ENCODE results near the gene MYH13. TPM values are rescaled to one million over a fixed set of nuclear protein-coding genes. Genes with fewer than 3 reads are reported as not detected.
A peak's percentile ranks its signal among the peaks of the same experiment; 100 is the strongest.
"Not testable (repeated sequence)": the region's sequence is repeated elsewhere in the genome, so short reads cannot be mapped to it uniquely, and the experiment has no call there.

Gene MYH13
- total RNA-seq, 1 donor from 2014 or later, result not detected

DNA sequence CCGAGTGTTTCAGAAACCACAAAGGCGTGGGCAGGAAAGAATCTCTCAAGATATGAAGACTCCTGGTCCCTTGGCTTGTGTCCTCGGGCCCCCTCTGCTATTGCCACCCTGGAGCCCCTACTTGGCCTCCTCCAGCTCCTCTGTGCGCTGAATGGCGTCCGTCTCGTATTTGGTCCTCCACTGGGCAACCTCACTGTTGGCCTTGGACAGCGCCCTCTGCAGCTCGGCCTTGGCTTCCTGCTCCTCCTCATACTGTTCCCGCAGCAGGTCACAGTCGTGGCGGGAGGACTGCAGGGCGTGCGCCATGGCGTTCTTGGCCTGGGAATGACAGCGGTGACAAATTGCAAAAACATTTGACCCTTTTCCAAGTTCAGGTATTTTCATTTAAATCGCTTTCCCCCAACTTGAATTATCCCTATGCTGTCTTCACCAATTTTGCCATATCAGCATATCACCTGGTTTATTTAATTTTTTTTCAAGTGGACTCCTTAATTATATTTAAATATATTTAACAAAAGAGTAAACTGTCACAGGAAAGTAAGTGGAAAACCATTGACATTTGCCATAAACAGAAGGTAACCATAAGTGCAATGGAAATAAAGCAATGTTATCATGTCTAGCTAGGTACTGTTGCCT lies 59.7 kb downstream of the MYH13 start:
- no peak for ATAC-seq
- intact Hi-C loops (cut with DNase I), result no loop called here
- DNase-seq (ENCODE audit: missing footprints), result no peak

DNA sequence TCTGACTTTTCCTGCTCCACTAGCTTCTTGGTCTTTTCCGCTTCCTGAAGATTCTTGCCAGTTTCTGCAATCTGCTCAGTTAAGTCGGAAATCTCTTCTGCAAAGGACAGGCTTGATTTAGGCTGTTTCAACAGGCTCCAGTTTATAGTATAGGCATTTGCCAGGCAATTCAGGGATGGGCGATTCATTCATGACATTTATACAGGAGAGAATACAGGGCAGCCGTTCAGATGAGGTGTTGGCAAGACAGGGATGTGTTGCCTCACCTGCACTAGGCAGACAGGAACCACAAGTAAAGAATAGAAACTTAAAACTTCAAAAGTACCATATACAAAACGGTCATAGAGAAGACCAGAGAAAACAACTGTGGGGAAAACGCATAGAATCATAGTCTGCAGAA lies 61.7 kb downstream of the MYH13 start:
- intact Hi-C loops (cut with DNase I), result no loop called here
- no peak for ATAC-seq

DNA sequence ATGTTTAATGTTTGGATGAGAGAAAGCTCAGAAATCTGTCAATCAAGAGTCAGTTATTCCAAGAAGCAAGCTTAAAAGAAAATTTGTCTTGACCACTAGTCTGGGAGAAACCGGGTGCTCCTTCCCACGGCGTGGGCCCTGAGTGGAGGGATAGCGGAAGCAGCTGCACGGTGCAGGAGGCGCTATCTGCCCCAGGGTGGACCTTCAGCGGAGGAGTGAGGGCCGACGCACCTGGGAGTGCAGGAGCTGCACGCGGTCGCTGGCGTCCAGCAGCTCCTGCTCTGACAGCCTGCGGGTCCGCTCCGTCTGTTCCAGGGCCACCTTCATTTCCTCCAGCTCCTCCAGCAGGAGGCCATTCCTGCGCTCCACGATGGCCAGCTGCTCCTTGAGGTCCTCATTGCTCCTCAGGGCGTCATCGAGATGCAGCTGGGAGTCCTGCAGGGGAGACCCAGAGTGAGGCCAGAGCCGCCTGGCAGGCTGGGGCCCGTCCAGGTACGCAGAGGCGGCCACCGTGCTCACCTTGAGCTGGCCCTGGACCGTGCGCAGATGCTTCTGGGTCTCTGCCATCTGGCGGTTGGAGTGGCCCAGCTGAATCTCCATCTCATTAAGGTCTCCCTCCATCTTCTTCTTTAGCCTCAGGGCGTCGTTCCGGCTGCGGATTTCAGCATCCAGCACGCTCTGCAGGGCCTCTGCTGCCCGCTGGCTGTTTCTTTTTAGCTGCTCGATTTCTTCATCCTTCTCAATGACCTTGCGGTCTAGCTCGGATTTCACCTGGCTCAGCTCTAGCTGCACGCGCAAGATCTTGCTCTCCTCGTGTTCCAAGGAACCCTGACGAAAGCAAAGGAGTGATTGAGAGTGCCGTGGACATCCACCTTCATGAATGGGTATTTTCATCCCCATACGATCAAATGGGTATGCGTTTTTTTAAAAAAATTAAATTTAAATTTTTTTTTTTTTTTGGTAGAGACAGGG lies 63.5 kb downstream of the MYH13 start:
- ATAC-seq (no peak), DNase-seq (ENCODE audit: missing footprints) (no peak)
- intact Hi-C loops (cut with DNase I), result no loop called here

More for the DNA sequence above, 61.7 kb downstream of the MYH13 start:
- no peak for DNase-seq (ENCODE audit: missing footprints)

DNA sequence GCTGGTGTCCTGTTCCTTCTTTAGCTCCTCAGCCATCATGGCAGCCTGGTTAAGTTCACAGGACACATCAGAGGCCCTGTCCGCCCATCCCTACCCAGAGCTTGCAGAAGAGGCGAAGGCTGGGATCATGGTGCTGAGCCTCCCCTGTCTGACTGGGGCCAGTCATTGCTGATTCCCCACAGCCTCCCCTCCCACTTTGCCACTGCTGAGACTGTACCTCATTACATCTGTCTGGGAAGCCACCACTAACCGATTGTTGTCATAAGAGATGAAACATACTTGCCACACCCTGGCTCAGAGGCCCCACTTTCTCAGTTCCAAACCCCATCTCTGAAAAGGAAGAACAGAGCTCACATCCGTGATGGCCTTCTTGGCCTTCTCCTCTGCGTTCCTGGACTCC lies 66.2 kb downstream of the MYH13 start:
- DNase-seq (ENCODE audit: missing footprints) (no peak), ATAC-seq (no peak)
- intact Hi-C loops (cut with DNase I), result no loop called here

DNA sequence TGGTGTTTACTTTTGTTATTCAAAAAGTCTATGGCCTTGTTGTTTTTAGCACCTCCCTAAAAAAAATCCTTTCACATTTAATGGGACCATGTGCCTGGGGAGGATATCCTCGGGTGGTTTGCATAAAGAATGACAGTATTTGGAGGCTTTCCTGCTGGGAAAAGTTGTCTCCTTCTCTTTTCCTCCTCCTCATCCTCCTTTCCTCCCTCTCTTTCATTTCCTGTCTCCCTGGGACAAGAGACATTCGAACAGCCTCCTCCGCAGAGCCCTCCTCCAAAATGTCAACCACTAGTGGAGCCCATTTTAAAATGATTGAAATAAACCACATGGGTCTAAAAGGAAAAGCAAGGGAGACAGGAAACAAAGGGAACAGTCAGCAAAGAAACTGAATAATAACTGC lies 67.4 kb downstream of the MYH13 start:
- no peak for ATAC-seq
- DNase-seq (ENCODE audit: missing footprints), result no peak
- intact Hi-C loops (cut with DNase I), result no loop called here

DNA sequence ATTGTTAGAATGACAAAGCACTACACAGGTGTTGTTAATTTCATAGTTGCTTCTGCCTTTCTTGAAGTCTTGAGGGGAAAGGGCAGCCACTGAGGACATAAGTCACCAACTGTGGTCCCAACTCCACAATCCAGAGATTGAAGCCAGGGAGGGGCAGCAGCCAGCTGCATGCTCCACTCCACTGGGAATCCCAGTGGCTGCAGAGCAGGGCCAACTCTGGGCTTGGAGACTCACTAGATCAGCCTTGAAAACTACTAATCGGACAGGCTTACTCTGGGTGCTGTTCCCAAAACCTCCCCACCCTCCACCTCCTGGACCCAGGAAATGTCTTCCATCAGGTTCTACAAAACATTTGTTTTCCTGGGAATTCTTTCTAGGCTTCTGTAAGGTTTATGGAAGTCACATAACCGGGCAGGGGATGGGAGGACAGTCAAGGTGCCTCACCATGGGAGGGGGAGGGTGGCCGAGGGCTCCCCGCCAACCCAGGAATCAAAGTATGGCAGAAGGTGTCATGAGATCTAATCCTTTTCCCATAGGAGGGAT lies 68.0 kb downstream of the MYH13 start:
- intact Hi-C loops (cut with DNase I), result no loop called here

DNA sequence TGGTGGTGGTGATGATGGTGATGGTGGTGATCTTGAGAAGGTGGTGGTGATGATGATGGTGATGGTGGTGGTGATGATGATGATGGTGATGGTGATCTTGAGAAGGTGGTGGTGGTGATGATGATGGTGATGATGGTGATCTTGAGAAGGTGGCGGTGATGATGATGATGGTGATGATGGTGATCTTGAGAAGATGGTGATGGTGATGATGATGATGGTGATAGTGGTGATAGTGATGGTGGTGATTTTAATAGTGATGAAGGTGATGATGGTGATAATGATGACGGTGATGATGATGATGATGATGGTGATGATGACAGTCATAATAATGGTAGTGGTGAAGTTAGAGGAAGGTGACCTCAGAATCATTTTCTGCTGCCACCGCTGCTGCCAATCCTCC lies 75.1 kb downstream of the MYH13 start:
- DNase-seq (ENCODE audit: missing footprints), result no peak
- intact Hi-C loops (cut with DNase I), result loop anchor here (10.0 kb wide), 1 partner anchor 317 kb away; no protein-coding TSS in a partner anchor
- no peak for ATAC-seq

More for the DNA sequence above, 68.0 kb downstream of the MYH13 start:
- DNase-seq (ENCODE audit: missing footprints) (no peak), ATAC-seq (no peak)

DNA sequence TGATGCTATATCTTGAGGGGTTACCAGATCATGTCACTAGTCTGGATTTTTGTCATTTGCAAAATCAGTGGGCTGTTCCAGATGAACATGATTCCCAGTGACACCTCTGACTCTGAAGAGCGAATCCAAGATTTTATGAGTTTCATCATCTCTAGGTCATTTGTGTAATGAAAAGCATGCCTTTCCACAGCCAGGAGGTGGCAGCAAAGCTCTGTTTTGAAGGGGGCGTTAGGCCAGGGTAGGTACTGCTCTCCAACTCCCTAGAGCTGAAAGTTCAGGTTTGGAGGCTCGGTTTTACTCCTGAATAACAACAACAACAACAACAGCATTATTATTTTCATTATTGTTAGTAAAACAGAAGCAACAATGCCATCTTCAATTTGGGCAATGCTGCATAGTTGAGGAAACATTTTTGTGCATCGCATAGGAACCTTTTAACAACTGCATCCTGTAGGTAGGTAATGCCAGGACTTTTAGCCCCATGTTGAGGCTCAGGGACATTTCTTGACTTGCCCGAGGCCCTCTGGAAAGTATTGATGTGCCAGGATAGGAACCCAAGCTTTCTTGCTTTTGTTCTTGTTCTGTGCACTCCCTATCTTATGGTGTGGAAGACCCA lies 77.0 kb downstream of the MYH13 start:
- ATAC-seq, result peak; percentile 63
- intact Hi-C loops (cut with DNase I), result loop anchor here (10.0 kb wide), 1 partner anchor 319 kb away; no protein-coding TSS in a partner anchor
- no peak for DNase-seq (ENCODE audit: missing footprints)

DNA sequence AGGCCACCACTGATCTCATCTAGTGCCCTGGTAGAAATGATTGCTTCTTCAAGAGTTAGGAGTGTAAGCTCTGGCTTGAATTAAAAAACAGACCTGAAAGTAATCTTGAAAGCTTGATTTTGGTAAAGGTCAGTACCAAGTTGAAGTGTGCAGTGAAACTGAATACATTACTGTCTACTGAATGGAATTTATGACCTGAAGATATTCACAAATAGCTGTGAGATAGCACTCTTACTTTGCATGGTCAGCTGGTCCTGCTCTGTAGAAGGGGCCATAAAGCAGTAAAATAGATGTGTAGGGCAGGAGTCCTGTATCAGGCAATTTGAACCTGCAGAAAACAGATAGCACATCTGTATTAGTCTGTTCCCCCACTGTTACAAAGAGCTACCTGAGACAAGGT lies 78.6 kb downstream of the MYH13 start:
- no peak for ATAC-seq
- intact Hi-C loops (cut with DNase I), result loop anchor here (10.0 kb wide), 1 partner anchor 321 kb away; no protein-coding TSS in a partner anchor
- no peak for DNase-seq (ENCODE audit: missing footprints)

DNA sequence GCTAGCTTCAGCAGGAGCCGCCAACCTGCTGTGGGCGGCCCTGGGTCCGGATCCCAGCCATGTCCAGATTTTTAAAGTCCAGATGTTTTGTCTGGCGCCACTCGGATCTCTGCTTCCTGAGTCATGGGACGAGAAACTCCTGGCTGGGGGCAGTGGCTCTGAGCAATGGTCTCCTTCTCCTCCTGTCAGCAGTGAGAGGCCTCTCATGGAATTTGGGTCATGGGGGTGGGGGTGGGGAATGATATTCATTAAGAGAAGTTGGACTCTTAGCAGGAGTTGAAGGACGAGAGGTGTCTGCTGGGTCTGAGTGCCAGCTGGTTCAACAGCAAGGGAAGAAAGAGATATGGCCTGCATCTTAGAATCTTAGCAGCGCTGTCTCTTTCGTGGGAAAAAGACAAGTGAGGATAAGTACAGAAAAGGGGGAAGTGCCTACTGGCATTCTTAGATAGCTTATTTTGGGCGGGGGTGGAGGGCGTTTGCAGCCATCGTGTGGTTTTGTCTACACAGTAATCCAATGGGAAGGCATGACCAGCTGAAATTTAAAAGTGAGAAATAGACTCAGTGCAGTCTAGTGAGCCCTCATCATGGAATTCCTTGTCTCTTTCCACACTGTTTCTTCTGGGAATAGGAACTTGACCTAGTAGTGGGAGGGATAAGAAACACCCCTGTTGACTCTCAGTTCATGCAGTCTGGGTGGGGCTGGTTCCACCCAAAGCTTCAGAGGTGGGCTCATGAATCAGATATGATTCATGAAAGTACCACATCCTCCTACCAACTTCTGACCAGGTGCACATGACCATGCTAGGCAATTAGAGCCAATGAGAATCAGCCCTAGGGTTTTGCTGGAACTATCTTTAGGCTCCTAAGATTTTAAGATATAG lies 80.5 kb downstream of the MYH13 start:
- ATAC-seq, result peak; percentile 81
- no peak for DNase-seq (ENCODE audit: missing footprints)
- intact Hi-C loops (cut with DNase I), result loop anchor here (10.0 kb wide), 1 partner anchor 323 kb away; no protein-coding TSS in a partner anchor

DNA sequence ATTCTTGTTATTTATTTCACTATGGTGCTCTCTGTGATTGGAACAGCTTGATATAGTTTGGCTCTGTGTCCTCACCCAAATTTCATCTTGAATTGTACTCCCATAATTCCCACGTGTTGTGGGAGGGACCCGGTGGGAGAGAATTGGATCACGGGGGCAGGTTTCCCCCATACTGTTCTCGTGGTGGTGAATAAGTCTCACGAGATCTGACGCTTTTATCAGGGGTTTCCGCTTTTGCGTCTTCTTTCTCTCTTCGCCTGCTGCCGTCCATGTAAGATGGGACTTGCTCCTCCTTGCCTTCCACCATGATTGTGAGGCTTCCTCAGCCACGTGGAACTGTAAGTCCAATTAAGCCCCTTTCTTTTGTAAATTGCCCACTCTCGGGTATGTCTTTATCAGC lies 81.2 kb downstream of the MYH13 start:
- ATAC-seq, result not testable (repeated sequence)
- intact Hi-C loops (cut with DNase I), result loop anchor here (10.0 kb wide), 1 partner anchor 323 kb away; no protein-coding TSS in a partner anchor

DNA sequence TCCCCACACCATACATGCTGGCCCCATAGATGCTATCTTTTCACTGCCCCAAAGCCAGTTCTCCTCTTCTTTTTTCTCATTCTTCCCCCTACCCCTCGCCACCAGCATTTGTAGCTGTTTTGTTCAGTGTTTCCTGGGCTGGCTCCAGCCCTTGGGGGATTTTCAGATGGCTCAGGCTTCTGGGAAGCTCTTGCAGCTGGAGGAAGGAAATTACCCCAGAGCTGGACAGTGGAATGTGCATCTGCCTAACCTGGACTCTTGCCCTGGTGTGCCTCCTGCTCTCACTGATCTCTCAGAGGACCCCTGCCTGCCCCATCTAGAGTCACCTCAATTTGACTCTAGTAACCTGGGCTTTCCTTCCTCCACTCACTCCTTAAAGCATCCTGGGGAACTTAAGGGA lies 82.8 kb downstream of the MYH13 start:
- no peak for DNase-seq (ENCODE audit: missing footprints)
- intact Hi-C loops (cut with DNase I), result loop anchor here (10.0 kb wide), 1 partner anchor 325 kb away; no protein-coding TSS in a partner anchor
- peak; percentile 52 for ATAC-seq

More for the DNA sequence above, 81.2 kb downstream of the MYH13 start:
- DNase-seq (ENCODE audit: missing footprints), result not testable (repeated sequence)

DNA sequence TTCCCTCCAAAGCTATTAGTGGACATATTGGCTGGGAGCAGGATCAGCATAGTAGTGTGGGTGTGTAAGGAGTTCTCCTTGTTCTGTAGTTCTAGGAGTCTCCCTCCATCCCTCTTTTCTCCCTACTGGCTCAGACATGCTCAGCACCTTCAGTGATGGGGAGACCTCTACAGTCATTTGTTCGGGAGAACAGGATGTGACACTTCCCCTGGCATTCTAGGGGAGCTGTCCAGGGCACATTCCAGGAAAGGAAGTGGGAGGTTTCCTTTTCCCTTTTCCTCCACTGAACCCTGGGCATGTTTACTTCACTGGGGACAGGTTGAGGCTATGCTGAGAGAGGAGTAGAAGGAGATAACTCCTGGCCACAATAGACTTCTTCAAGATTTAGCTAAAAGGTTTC lies 86.5 kb downstream of the MYH13 start:
- intact Hi-C loops (cut with DNase I), result no loop called here
- ATAC-seq (no peak), DNase-seq (ENCODE audit: missing footprints) (no peak)

DNA sequence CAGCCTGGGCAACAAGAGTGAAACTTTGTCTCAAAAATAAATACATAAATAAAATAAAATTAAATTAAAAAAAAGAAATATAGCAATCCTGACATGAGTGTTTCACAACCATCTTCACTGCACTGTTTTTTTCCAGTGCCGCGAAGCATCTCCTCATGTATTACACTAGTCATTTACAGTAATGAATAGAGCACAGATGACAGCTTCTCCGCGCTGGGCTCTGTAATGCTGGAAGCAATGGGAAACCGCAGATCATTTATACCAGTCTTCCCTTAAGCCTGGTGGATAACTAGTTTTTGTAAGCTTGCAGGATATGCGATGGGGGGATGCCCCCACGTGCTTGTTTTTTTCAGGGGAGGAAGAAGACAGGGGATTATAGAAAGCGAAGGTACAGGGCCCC lies 86.9 kb downstream of the MYH13 start:
- ATAC-seq, result no peak
- intact Hi-C loops (cut with DNase I), result no loop called here
- no peak for DNase-seq (ENCODE audit: missing footprints)

DNA sequence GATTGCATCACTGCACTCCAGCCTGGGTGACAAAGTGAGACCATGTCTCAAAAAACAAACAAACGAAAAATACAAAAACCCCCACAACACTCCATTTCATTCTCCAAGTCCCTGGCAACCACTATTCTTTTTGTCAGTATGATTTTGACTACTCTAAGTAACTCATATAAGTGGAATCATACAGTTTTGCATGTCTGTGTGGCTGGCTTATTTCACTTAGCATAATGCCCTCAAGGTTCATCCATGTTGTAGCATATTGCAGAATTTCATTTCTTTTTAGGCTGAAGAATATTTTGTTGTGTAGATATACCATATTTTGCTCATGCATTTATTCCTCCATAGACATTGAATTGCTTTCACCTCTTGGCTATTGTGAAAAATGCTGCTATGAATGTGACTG lies 92.7 kb downstream of the MYH13 start:
- DNase-seq (ENCODE audit: missing footprints) (no peak), ATAC-seq (no peak)
- intact Hi-C loops (cut with DNase I), result no loop called here

DNA sequence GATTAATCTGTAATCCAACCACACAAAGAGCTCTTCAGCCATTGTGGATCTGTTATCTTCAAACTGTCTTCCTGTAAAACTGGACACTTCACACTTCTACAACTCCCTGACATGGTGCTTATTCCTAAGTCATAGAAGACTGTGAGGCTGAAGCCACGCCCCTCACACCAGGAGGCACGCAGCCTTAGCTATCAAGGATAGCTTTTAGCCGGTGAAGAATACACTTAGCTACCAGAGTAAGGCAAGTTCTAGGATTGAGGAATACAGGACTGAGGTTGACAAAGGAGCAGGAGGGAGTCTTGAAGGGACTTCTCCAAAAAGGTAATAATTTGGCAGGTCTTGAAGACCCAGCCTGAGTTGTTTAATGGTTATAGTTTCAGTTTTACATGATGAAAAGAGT lies 94.6 kb downstream of the MYH13 start:
- no peak for ATAC-seq
- no peak for DNase-seq (ENCODE audit: missing footprints)
- intact Hi-C loops (cut with DNase I), result no loop called here

DNA sequence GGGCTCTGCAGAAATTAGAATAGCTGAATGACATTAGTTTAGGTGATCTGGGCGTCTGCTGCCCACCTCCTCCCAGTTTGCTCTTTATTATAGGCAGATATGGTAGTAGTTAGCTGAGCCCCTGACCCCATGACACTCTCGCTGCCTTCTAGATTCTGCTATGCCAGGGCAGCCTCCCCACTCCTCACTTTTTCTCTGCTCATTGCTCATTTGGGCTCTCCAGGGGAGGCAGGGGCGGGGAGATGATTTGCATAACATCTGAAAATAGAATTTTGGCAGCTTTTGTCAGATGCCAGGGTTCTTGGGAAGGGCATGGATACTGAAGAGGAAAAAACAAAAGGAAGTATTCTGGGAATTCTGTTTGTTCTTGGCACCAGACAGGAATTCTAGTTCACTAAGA lies 96.4 kb downstream of the MYH13 start:
- ATAC-seq, result no peak
- intact Hi-C loops (cut with DNase I), result no loop called here
- no peak for DNase-seq (ENCODE audit: missing footprints)

DNA sequence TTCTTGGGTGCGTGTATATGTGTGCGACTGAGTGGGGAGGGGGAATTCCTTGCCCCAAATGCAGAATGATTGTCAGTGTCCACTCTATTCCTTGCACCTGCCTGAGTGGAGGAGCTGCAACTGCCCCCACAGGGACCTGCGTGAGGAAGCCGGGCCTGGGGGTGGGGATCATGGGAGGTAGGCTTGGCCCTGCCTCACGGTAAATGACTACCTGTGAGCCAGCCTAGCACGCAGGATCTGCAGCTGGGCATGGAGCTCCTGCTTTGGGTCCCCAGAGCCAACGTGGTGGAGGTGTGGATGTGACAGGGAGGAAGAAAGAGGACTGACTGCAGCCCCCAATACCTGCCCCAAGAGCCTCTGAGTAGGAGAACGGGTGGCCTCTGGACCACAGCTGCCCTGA lies 97.4 kb downstream of the MYH13 start:
- DNase-seq (ENCODE audit: missing footprints) (no peak), ATAC-seq (no peak)
- intact Hi-C loops (cut with DNase I), result no loop called here

All from Right ventricle myocardium inferior (tissue), 1 donor.